Ascending aorta (tissue), 2 donors: ENCODE data around the gene DIP2C. TPM values are rescaled to one million over a fixed set of nuclear protein-coding genes. Genes with fewer than 3 reads are reported as not detected.

Experiments used
- DNase-seq, 2 donors: peaks; one replicate each; pipeline ENCODE4 v3.0.0-alpha.2; 2019; ENCODE audit warnings: low spot score in 2 of 2
- H3K27ac ChIP-seq, 2 donors: fragments of 200-600 bp; sonication (generic); one replicate each; pipeline ENCODE4 v1.5.1; 2016 to 2017; ENCODE audit warnings: mild to moderate bottlenecking in 1 of 2
- H3K27me3 ChIP-seq: fragments of 200-600 bp; sonication (generic); one replicate; pipeline ENCODE4 v1.5.1; 2017
- H3K36me3 ChIP-seq, 2 donors: fragments of 200-600 bp; sonication (generic); one replicate each; pipeline ENCODE4 v1.5.1; 2016
- H3K4me1 ChIP-seq, 2 donors: fragments of 200-600 bp; sonication (generic); one replicate each; pipeline ENCODE4 v1.5.1; 2016 to 2017; ENCODE audit warnings: mild to moderate bottlenecking in 1 of 2
- H3K4me3 ChIP-seq, 2 donors: fragments of 200-600 bp; sonication (generic); one replicate each; pipeline ENCODE4 v1.5.1; 2016 to 2017; ENCODE audit warnings: mild to moderate bottlenecking in 1 of 2
- H3K9me3 ChIP-seq, 2 donors: fragments of 200-600 bp; sonication (generic); one replicate each; pipeline ENCODE4 v1.5.1; 2016
- CTCF ChIP-seq, 3 experiments: fragments of 200-600 bp in 2 of 3; fragments of 450-650 bp in 1 of 3; sonication (generic) in 2 of 3; IDR thresholded peaks; one replicate each; pipeline ENCODE4 v1.5.1; 2016 to 2019; ENCODE audit warnings: antibody characterized with exemption in 3 of 3, mild to moderate bottlenecking in 1 of 3, moderate library complexity in 1 of 3
- intact Hi-C: fragments of 100-400 bp; cut with DNase I; formaldehyde crosslinking; loops from one replicate; pipeline ENCODE4 v1.15.1; 2023
- total RNA-seq: library from RNA; depleted of rRNA; stranded (reverse); fragments of >200 nt; gene quantifications from one replicate; pipeline ENCODE4 v1.1.0, GENCODE V29; 2016

Gene DIP2C
- total RNA-seq, 1 donor from 2014 or later: 14.7 TPM

GRCh38 chr10:505419-505818 is 184.0 kb downstream of the DIP2C start:
- intact Hi-C loops: no loop called here
- Histone ChIP-seq H3K4me1 (peaks cover 3 to 10% of the 10 kb centered on the region in 2 donors), H3K27me3 (no peaks in the 10 kb centered on the region), H3K9me3 (no peaks in the 10 kb centered on the region), H3K36me3 (peaks cover 0 to 4% of the 10 kb centered on the region in 2 donors), H3K27ac (no peak overlapping the region), H3K4me3 (no peak overlapping the region)
- TF ChIP-seq CTCF (IDR thresholded peaks at IDR 0.05): no peak
- peak in 1 of 2 donors; percentile 24 for DNase-seq

- no peak for TF ChIP-seq CTCF (IDR thresholded peaks at IDR 0.05)
- peaks cover 0 to 8% of the 10 kb centered on the region in 2 donors for H3K4me1 ChIP-seq
- H3K27ac ChIP-seq: no peak overlapping the region
- no peaks in the 10 kb centered on the region for H3K9me3 ChIP-seq
- no peaks in the 10 kb centered on the region for H3K27me3 ChIP-seq
- H3K36me3 ChIP-seq: peaks cover 0 to 4% of the 10 kb centered on the region in 2 donors
- intact Hi-C loops: no loop called here
- DNase-seq: peak in 1 of 2 donors; percentile 34
- H3K4me3 ChIP-seq: no peak overlapping the region
Observed at GRCh38 chr10:504806-505205, 184.7 kb downstream of the DIP2C start.

GRCh38 chr10:504121-504611 is 185.3 kb downstream of the DIP2C start:
- Histone ChIP-seq H3K27me3 (no peaks in the 10 kb centered on the region), H3K27ac (no peak overlapping the region), H3K4me3 (no peak overlapping the region), H3K9me3 (no peaks in the 10 kb centered on the region), H3K4me1 (peaks cover 0 to 8% of the 10 kb centered on the region in 2 donors), H3K36me3 (peaks cover 0 to 4% of the 10 kb centered on the region in 2 donors)
- DNase-seq: peak in 1 of 2 donors; percentile 55
- intact Hi-C loops: no loop called here
- no peak for TF ChIP-seq CTCF (IDR thresholded peaks at IDR 0.05)

DNA sequence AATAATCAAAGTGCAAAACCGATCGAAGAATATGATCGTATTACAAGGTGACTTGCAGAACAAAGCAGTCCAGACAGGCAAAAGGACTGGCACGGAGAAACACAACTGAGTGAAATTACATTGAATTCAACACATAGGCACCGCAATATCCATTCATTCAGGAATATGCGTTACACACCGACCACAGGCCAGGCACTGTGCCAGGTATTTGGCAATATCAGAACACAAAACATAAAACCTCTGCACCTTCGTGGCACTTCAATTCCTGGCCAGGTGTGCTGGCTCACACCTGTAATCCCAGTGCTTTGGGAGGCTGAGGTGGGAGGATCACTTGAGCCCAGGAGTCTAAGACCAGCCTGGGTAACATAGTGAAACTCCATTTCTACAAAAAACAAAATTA is 187.9 kb downstream of the DIP2C start:
- Histone ChIP-seq H3K27me3 (no peaks in the 10 kb centered on the region), H3K4me3 (no peak overlapping the region), H3K4me1 (peaks cover 0 to 8% of the 10 kb centered on the region in 2 donors), H3K36me3 (no peaks in the 10 kb centered on the region), H3K9me3 (no peaks in the 10 kb centered on the region), H3K27ac (no peak overlapping the region)
- intact Hi-C loops: no loop called here
- TF ChIP-seq CTCF (IDR thresholded peaks at IDR 0.05): no peak
- DNase-seq: no peak

DNA sequence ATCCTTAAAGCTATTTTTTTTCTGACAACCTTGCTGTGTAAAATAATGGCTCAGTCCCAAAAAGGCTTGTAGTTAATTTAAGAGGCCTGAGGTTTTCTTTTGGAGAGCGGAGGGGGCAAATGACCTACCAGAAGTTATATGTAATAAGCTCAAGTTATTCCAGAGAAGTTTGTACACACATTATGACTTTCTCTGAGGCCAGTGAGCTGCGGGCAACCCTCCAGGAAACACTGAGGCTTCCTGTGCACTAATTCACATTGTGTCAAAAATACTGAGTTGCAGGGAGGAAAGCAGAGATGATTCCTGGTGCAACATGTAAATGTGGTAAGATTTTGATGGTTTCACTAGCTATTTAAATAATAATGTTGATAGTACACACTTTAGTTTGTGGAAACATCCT is 188.6 kb downstream of the DIP2C start:
- DNase-seq: peak in 1 of 2 donors; percentile 63
- Histone ChIP-seq H3K27ac (no peak overlapping the region), H3K9me3 (no peaks in the 10 kb centered on the region), H3K4me3 (no peak overlapping the region), H3K36me3 (no peaks in the 10 kb centered on the region), H3K27me3 (no peaks in the 10 kb centered on the region), H3K4me1 (peaks cover 0 to 8% of the 10 kb centered on the region in 2 donors)
- intact Hi-C loops: no loop called here
- no peak for TF ChIP-seq CTCF (IDR thresholded peaks at IDR 0.05)

DNA sequence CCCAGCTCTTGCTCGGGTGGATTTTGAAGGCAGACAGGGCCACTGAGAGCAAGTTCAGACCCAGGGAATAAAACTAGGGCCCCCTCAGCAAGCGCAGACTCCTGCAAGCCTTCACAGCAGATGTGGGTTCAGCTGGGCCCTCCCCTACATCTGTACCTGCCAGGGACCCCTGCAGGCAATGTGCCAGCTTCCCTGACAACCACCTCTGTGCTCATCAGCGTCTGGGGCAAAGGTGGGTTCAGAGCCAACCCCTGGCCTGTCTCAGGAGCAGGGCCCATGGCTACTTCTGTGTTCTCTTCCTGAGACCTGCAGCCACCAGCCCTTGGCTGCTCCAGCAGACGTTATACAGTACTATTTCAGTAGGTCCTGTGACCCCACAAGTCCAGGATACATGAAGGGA is 189.5 kb downstream of the DIP2C start:
- intact Hi-C loops: no loop called here
- no peaks in the 10 kb centered on the region for H3K36me3 ChIP-seq
- H3K4me3 ChIP-seq: no peak overlapping the region
- H3K27ac ChIP-seq: no peak overlapping the region
- H3K4me1 ChIP-seq: peaks cover 0 to 8% of the 10 kb centered on the region in 2 donors
- DNase-seq: peak in 1 of 2 donors; percentile 58
- no peaks in the 10 kb centered on the region for H3K27me3 ChIP-seq
- H3K9me3 ChIP-seq: no peaks in the 10 kb centered on the region
- no peak for TF ChIP-seq CTCF (IDR thresholded peaks at IDR 0.05)
